GM19351 (cell line): Measurements from ENCODE around the gene FEM1C.

Experiments
- ATAC-seq: cut with Tn5 transposase; IDR thresholded peaks from one replicate; pipeline ENCODE4 v1.9.1; 2021; ENCODE audit warnings: mild to moderate bottlenecking, moderate library complexity; ENCODE audit not compliant: unreplicated experiment

The FEM1C gene

GRCh38 chr5:115544436-115545350 is at the start of gene FEM1C:
FEM1C (minus strand) TSS chr5:115544775; CDS start chr5:115543493, 1,282 bp downstream.
- peak; percentile 94 for ATAC-seq

- ATAC-seq, result no peak
Observed at GRCh38 chr5:115589043-115589442, 44.5 kb upstream of the FEM1C start.

- no peak for ATAC-seq
Observed at GRCh38 chr5:115588640-115589039, 44.1 kb upstream of the FEM1C start.

- ATAC-seq, result peak; percentile 47
Observed at GRCh38 chr5:115586525-115587146, 42.1 kb upstream of the FEM1C start.

- no peak for ATAC-seq
Observed at GRCh38 chr5:115585265-115585664, 40.7 kb upstream of the FEM1C start.

GRCh38 chr5:115584501-115584900 is 39.9 kb upstream of the FEM1C start:
- no peak for ATAC-seq

GRCh38 chr5:115583474-115583873 is 38.9 kb upstream of the FEM1C start:
- ATAC-seq, result no peak

- ATAC-seq, result no peak
Observed at GRCh38 chr5:115580941-115581340, 36.4 kb upstream of the FEM1C start.

GRCh38 chr5:115579747-115580173 is 35.2 kb upstream of the FEM1C start:
- peak; percentile 58 for ATAC-seq

- ATAC-seq, result no peak
Observed at GRCh38 chr5:115579216-115579615, 34.6 kb upstream of the FEM1C start.

- peak; percentile 57 for ATAC-seq
Observed at GRCh38 chr5:115578657-115579056, 34.1 kb upstream of the FEM1C start.

GRCh38 chr5:115577741-115578140 is 33.2 kb upstream of the FEM1C start:
- ATAC-seq, result no peak

GRCh38 chr5:115577329-115577728 is 32.8 kb upstream of the FEM1C start:
- no peak for ATAC-seq

- ATAC-seq, result peak; percentile 45
Observed at GRCh38 chr5:115575167-115576070, 30.8 kb upstream of the FEM1C start.

GRCh38 chr5:115573133-115573532 is 28.6 kb upstream of the FEM1C start:
- ATAC-seq, result no peak

- no peak for ATAC-seq
Observed at GRCh38 chr5:115571441-115571878, 26.9 kb upstream of the FEM1C start.

- no peak for ATAC-seq
Observed at GRCh38 chr5:115568668-115569067, 24.1 kb upstream of the FEM1C start.

- ATAC-seq, result no peak
Observed at GRCh38 chr5:115565233-115565632, 20.7 kb upstream of the FEM1C start.

GRCh38 chr5:115561176-115561575 is 16.6 kb upstream of the FEM1C start:
- no peak for ATAC-seq

GRCh38 chr5:115559524-115559923 is 14.9 kb upstream of the FEM1C start:
- no peak for ATAC-seq

- no peak for ATAC-seq
Observed at GRCh38 chr5:115558388-115558956, 13.9 kb upstream of the FEM1C start.
